ENCODE results near the gene TPO.

Gene TPO

GRCh38 chr2:1557467-1557820 lies 144.2 kb downstream of the TPO start:
- no peaks in the 10 kb centered on the region for H3K36me3 ChIP-seq
- no peaks in the 10 kb centered on the region for H3K9me3 ChIP-seq
- DNase-seq, result no peak
- no peaks in the 10 kb centered on the region for H3K27me3 ChIP-seq
- H3K4me1 ChIP-seq, result no peaks in the 10 kb centered on the region
- TF ChIP-seq CTCF (IDR thresholded peaks at IDR 0.05; ENCODE audit: low read depth, low read length), result no peak
- H3K4me3 ChIP-seq (ENCODE audit: low read depth, low read length), result no peak overlapping the region

- no peak for DNase-seq
- TF ChIP-seq CTCF (IDR thresholded peaks at IDR 0.05; ENCODE audit: low read depth, low read length), result no peak
- no peaks in the 10 kb centered on the region for H3K4me1 ChIP-seq
These were observed 146.4 kb downstream of the TPO start for GRCh38 chr2:1559589-1560175.

GRCh38 chr2:1561259-1561658 lies 148.0 kb downstream of the TPO start:
- Histone ChIP-seq H3K36me3 (no peaks in the 10 kb centered on the region), H3K9me3 (no peaks in the 10 kb centered on the region), H3K4me1 (no peaks in the 10 kb centered on the region), H3K27me3 (no peaks in the 10 kb centered on the region), H3K4me3 (ENCODE audit: low read depth, low read length) (no peak overlapping the region)
- TF ChIP-seq CTCF (IDR thresholded peaks at IDR 0.05; ENCODE audit: low read depth, low read length), result no peak
- DNase-seq, result no peak

More at GRCh38 chr2:1559589-1560175, 146.4 kb downstream of the TPO start:
- Histone ChIP-seq H3K27me3 (no peaks in the 10 kb centered on the region), H3K36me3 (no peaks in the 10 kb centered on the region), H3K4me3 (ENCODE audit: low read depth, low read length) (no peak overlapping the region), H3K9me3 (no peaks in the 10 kb centered on the region)

GRCh38 chr2:1561811-1562421 lies 148.7 kb downstream of the TPO start:
- Histone ChIP-seq H3K36me3 (no peaks in the 10 kb centered on the region), H3K4me3 (ENCODE audit: low read depth, low read length) (no peak overlapping the region), H3K4me1 (no peaks in the 10 kb centered on the region), H3K27me3 (no peaks in the 10 kb centered on the region), H3K9me3 (no peaks in the 10 kb centered on the region)
- no peak for DNase-seq
- no peak for TF ChIP-seq CTCF (IDR thresholded peaks at IDR 0.05; ENCODE audit: low read depth, low read length)

GRCh38 chr2:1563084-1563857 lies 150.0 kb downstream of the TPO start:
- H3K9me3 ChIP-seq, result no peaks in the 10 kb centered on the region
- no peak for DNase-seq
- H3K4me1 ChIP-seq, result no peaks in the 10 kb centered on the region
- no peak for TF ChIP-seq CTCF (IDR thresholded peaks at IDR 0.05; ENCODE audit: low read depth, low read length)
- no peak overlapping the region for H3K4me3 ChIP-seq (ENCODE audit: low read depth, low read length)
- H3K27me3 ChIP-seq, result no peaks in the 10 kb centered on the region
- H3K36me3 ChIP-seq, result no peaks in the 10 kb centered on the region
